ENCODE measurements around the gene CSTPP1.

GRCh38 chr11:47165253-47165840 lies 228.8 kb downstream of the CSTPP1 start:
- TF ChIP-seq CTCF (IDR thresholded peaks at IDR 0.05; ENCODE audit: low read depth, low read length, poor library complexity, severe bottlenecking) (no peak), EZH2phosphoT487 (IDR thresholded peaks at IDR 0.05; ENCODE audit: borderline replicate concordance, low read length) (no peak)

All from DOHH2 (cell line).